Activated CD4-positive, CD25-positive, alpha-beta regulatory T cell treated with anti-CD3 and anti-CD28 coated beads, Interleukin-2, amount 50 U/mL, for 24 hours (primary cell): ENCODE results near the gene DNPEP.

Experiments used
- ATAC-seq, 2 donors: fragments of 150-1000 bp; cut with Tn5 transposase; one replicate each; pipeline ENCODE4 v1.10.0; 2021; ENCODE audit warnings: mild to moderate bottlenecking in 1 of 2, moderate library complexity in 1 of 2

Gene DNPEP

GRCh38 chr2:219358170-219359075 is 29.3 kb downstream of the DNPEP start:
- peak in 1 of 2 donors; percentile 55 for ATAC-seq

GRCh38 chr2:219356834-219357233 is 30.9 kb downstream of the DNPEP start:
- ATAC-seq, result no peak

GRCh38 chr2:219354582-219354981 is 33.1 kb downstream of the DNPEP start:
- ATAC-seq, result no peak

GRCh38 chr2:219353129-219353528 is 34.6 kb downstream of the DNPEP start:
- ATAC-seq, result no peak

- ATAC-seq, result peak; percentile 41 to 53
Observed at GRCh38 chr2:219352448-219353023, 35.2 kb downstream of the DNPEP start.

GRCh38 chr2:219350710-219351221 is 36.9 kb downstream of the DNPEP start:
- no peak for ATAC-seq

- ATAC-seq, result no peak
Observed at GRCh38 chr2:219350215-219350614, 37.5 kb downstream of the DNPEP start.

GRCh38 chr2:219344751-219345430 is 42.8 kb downstream of the DNPEP start:
- ATAC-seq, result no peak

- ATAC-seq, result no peak
Observed at GRCh38 chr2:219335373-219335786, 52.3 kb downstream of the DNPEP start.

GRCh38 chr2:219334076-219334475 is 53.6 kb downstream of the DNPEP start:
- no peak for ATAC-seq

GRCh38 chr2:219332542-219332941 is 55.2 kb downstream of the DNPEP start, which contains the start of gene RESP18:
Gene RESP18, minus strand, starts transcription at chr2:219332744.
- ATAC-seq, result no peak

GRCh38 chr2:219331560-219332213 is 56.0 kb downstream of the DNPEP start:
- ATAC-seq, result no peak

GRCh38 chr2:219327719-219328118 is 60.0 kb downstream of the DNPEP start:
- no peak for ATAC-seq

GRCh38 chr2:219325657-219326315 is 61.9 kb downstream of the DNPEP start:
- ATAC-seq, result no peak

- ATAC-seq, result no peak
Observed at GRCh38 chr2:219325136-219325535, 62.6 kb downstream of the DNPEP start.

GRCh38 chr2:219323434-219323833 is 64.3 kb downstream of the DNPEP start:
- no peak for ATAC-seq
